Activated CD8-positive, alpha-beta memory T cell treated with anti-CD3 and anti-CD28 coated beads for 48 hours (primary cell): ENCODE data around the gene ATP6AP1.

Experiments
- DNase-seq, 3 experiments: peaks; one replicate each; pipeline ENCODE4 v3.0.0-alpha.2; 2020; ENCODE audit warnings: low read depth in 2 of 3, low spot score in 2 of 3

ATP6AP1 gene

DNA sequence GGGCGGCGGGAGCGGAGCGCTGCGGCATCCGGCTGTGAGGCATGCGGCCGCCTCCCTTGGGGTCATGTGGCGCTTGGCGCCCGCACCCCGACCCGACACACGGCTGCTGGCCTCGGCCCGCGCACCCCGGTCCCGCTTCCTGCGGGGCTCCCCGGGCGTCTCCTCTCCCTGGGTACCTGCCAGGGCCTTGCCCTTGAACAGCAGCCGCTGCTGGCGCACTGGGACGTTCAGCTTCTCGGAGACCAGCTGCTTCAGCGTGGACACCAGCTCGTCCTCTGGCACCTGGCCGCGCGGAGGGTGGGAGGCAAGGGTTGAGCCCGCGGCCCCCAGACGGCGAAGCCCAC, 57.5 kb downstream of the ATP6AP1 start:
- DNase-seq, result no peak
